Loucy (cell line): ENCODE measurements around the gene TC2N.

ENCODE experiments used
- H2AFZ ChIP-seq: fragments of 200-600 bp; sonication (generic); 2 replicates; pipeline ENCODE4 v1.6.0; 2016; ENCODE audit warnings: antibody characterized with exemption, mild to moderate bottlenecking, low read length, moderate library complexity
- H3F3A ChIP-seq: fragments of 200-600 bp; 2 replicates; pipeline ENCODE4 v1.6.0; 2016; ENCODE audit warnings: antibody characterized with exemption, low read depth, mild to moderate bottlenecking
- H3K27me3 ChIP-seq: fragments of 200-600 bp; sonication (generic); 2 replicates; pipeline ENCODE4 v1.6.1; 2014; ENCODE audit warnings: low read length, mild to moderate bottlenecking; ENCODE audit not compliant: insufficient read depth, poor library complexity, severe bottlenecking
- H3K36me3 ChIP-seq: fragments of 200-600 bp; sonication (generic); 2 replicates; pipeline ENCODE4 v1.6.1; 2016; ENCODE audit warnings: low read length; ENCODE audit not compliant: insufficient read depth
- H3K4me1 ChIP-seq: fragments of 200-600 bp; sonication (generic); 2 replicates; pipeline ENCODE4 v1.5.1; 2014; ENCODE audit warnings: low read length, mild to moderate bottlenecking; ENCODE audit not compliant: insufficient read depth, poor library complexity, severe bottlenecking
- H3K4me2 ChIP-seq: fragments of 200-600 bp; sonication (generic); 2 replicates; pipeline ENCODE4 v1.6.0; 2014; ENCODE audit warnings: antibody characterized with exemption, low read length, low read depth, mild to moderate bottlenecking; ENCODE audit not compliant: poor library complexity, severe bottlenecking
- H3K4me3 ChIP-seq: fragments of 200-600 bp; sonication (generic); 2 replicates; pipeline ENCODE4 v1.5.1; 2014; ENCODE audit warnings: low read length, mild to moderate bottlenecking, mixed read lengths; ENCODE audit not compliant: poor library complexity, severe bottlenecking
- H3K79me2 ChIP-seq: fragments of 200-600 bp; sonication (generic); 2 replicates; pipeline ENCODE4 v1.6.1; 2014; ENCODE audit warnings: low read length; ENCODE audit not compliant: insufficient read depth
- H3K9ac ChIP-seq: fragments of 200-600 bp; sonication (generic); 2 replicates; pipeline ENCODE4 v1.6.0; 2014; ENCODE audit warnings: mild to moderate bottlenecking, low read depth, low read length, moderate library complexity; ENCODE audit not compliant: poor library complexity, severe bottlenecking
- H3K9me2 ChIP-seq: fragments of 200-600 bp; sonication (generic); replicated peaks from 2 replicates; pipeline ENCODE4 v1.6.1; 2016; ENCODE audit warnings: low read depth, low read length, mixed read lengths
- H3K9me3 ChIP-seq: fragments of 200-600 bp; sonication (generic); 2 replicates; pipeline ENCODE4 v1.6.1; 2014; ENCODE audit warnings: mild to moderate bottlenecking, antibody characterized with exemption, low read length, low read depth; ENCODE audit not compliant: insufficient read depth
- H4K20me1 ChIP-seq: fragments of 200-600 bp; sonication (generic); 2 replicates; pipeline ENCODE4 v1.6.0; 2014; ENCODE audit warnings: antibody characterized with exemption, low read length, mild to moderate bottlenecking; ENCODE audit not compliant: insufficient read depth, poor library complexity, severe bottlenecking
- CTCF ChIP-seq: fragments of 200-600 bp; sonication (generic); conservative IDR thresholded peaks from 2 replicates; pipeline ENCODE4 v1.5.1; 2014; ENCODE audit warnings: mild to moderate bottlenecking, antibody characterized with exemption, low read length
- EZH2phosphoT487 ChIP-seq: fragments of 200-600 bp; IDR thresholded peaks from 2 replicates; pipeline ENCODE4 v1.6.1; 2018; ENCODE audit warnings: antibody characterized with exemption, mild to moderate bottlenecking, moderate library complexity, borderline replicate concordance

The TC2N gene

GRCh38 chr14:91904483-91904882, 37.1 kb upstream of the TC2N start:
- Histone ChIP-seq H3K36me3 (no peaks in the 10 kb centered on the region), H3K9me2 (no peaks in the 10 kb centered on the region), H3K4me2 (no peak overlapping the region), H3K79me2 (no peaks in the 10 kb centered on the region), H3K9ac (no peak overlapping the region), H2AFZ (no peak overlapping the region), H4K20me1 (no peaks in the 10 kb centered on the region), H3F3A (no peaks in the 10 kb centered on the region), H3K9me3 (no peaks in the 10 kb centered on the region), H3K4me1 (no peaks in the 10 kb centered on the region), H3K27me3 (no peaks in the 10 kb centered on the region), H3K4me3 (no peak overlapping the region)
- TF ChIP-seq CTCF (no peak), EZH2phosphoT487 (no peak)

GRCh38 chr14:91903070-91903469, 35.7 kb upstream of the TC2N start:
- Histone ChIP-seq H3K9ac (no peak overlapping the region), H3K4me3 (no peak overlapping the region), H4K20me1 (no peaks in the 10 kb centered on the region), H3K36me3 (no peaks in the 10 kb centered on the region), H3K27me3 (no peaks in the 10 kb centered on the region), H3K4me1 (no peaks in the 10 kb centered on the region), H2AFZ (no peak overlapping the region), H3K4me2 (no peak overlapping the region), H3F3A (no peaks in the 10 kb centered on the region), H3K79me2 (no peaks in the 10 kb centered on the region), H3K9me2 (no peaks in the 10 kb centered on the region), H3K9me3 (no peaks in the 10 kb centered on the region)
- TF ChIP-seq EZH2phosphoT487 (no peak), CTCF (no peak)

- H3K36me3 ChIP-seq, result no peaks in the 10 kb centered on the region
- no peaks in the 10 kb centered on the region for H4K20me1 ChIP-seq
- TF ChIP-seq EZH2phosphoT487, result no peak
- no peak for TF ChIP-seq CTCF
- H3F3A ChIP-seq, result no peaks in the 10 kb centered on the region
- no peaks in the 10 kb centered on the region for H3K9me3 ChIP-seq
- no peak overlapping the region for H2AFZ ChIP-seq
- no peaks in the 10 kb centered on the region for H3K4me1 ChIP-seq
- no peak overlapping the region for H3K4me3 ChIP-seq
- H3K9ac ChIP-seq, result no peak overlapping the region
- no peaks in the 10 kb centered on the region for H3K27me3 ChIP-seq
- no peaks in the 10 kb centered on the region for H3K79me2 ChIP-seq
- H3K9me2 ChIP-seq, result no peaks in the 10 kb centered on the region
- H3K4me2 ChIP-seq, result no peak overlapping the region
Measured at GRCh38 chr14:91902336-91902735, 35.0 kb upstream of the TC2N start.
